Amniotic epithelial cell (primary cell): ENCODE results near the gene MEIG1.
"Not testable (repeated sequence)": the region's sequence is repeated elsewhere in the genome, so short reads cannot be mapped to it uniquely, and the experiment has no call there.

ENCODE experiments used
- DNase-seq: peaks from one replicate; pipeline ENCODE4 v3.0.0-alpha.2; 2010; ENCODE audit warnings: low read depth

MEIG1 gene

GRCh38 chr10:14959221-14960057 is at the start of gene MEIG1:
MEIG1 (plus strand) TSS chr10:14959388; CDS start chr10:14966469, 7,081 bp downstream.
- peak; percentile 95 for DNase-seq

- no peak for DNase-seq
Observed at GRCh38 chr10:14910953-14911352, 48.2 kb upstream of the MEIG1 start.

- DNase-seq = no peak
Observed at GRCh38 chr10:14911801-14912200, 47.4 kb upstream of the MEIG1 start.

GRCh38 chr10:14916600-14916999 is 42.6 kb upstream of the MEIG1 start:
- DNase-seq = no peak

GRCh38 chr10:14917827-14918226 is 41.4 kb upstream of the MEIG1 start:
- no peak for DNase-seq

- DNase-seq = no peak
Observed at GRCh38 chr10:14918964-14919363, 40.2 kb upstream of the MEIG1 start.

GRCh38 chr10:14924013-14924412 is 35.2 kb upstream of the MEIG1 start:
- no peak for DNase-seq

GRCh38 chr10:14925268-14925667 is 33.9 kb upstream of the MEIG1 start:
- no peak for DNase-seq

GRCh38 chr10:14926061-14926470 is 33.1 kb upstream of the MEIG1 start:
- DNase-seq = no peak

- no peak for DNase-seq
Observed at GRCh38 chr10:14926722-14927416, 32.3 kb upstream of the MEIG1 start.

- DNase-seq = no peak
Observed at GRCh38 chr10:14930610-14931009, 28.6 kb upstream of the MEIG1 start.

- DNase-seq = peak; percentile 17
Observed at GRCh38 chr10:14936584-14936983, 22.6 kb upstream of the MEIG1 start.

- DNase-seq = peak; percentile 24
Observed at GRCh38 chr10:14938971-14939370, 20.2 kb upstream of the MEIG1 start.

- DNase-seq = not testable (repeated sequence)
Observed at GRCh38 chr10:14942147-14942949, 16.8 kb upstream of the MEIG1 start.

- not testable (repeated sequence) for DNase-seq
Observed at GRCh38 chr10:14942950-14943338, 16.2 kb upstream of the MEIG1 start.

- peak; percentile 61 for DNase-seq
Observed at GRCh38 chr10:14945108-14945507, 14.1 kb upstream of the MEIG1 start.

- no peak for DNase-seq
Observed at GRCh38 chr10:14947268-14947667, 11.9 kb upstream of the MEIG1 start.

GRCh38 chr10:14949291-14949690 is 9.9 kb upstream of the MEIG1 start:
- peak; percentile 65 for DNase-seq

GRCh38 chr10:14952851-14953423 is 6.3 kb upstream of the MEIG1 start:
- DNase-seq = peak; percentile 4

GRCh38 chr10:14953424-14954000 is 5.7 kb upstream of the MEIG1 start:
- DNase-seq = peak; percentile 60

- peak; percentile 94 for DNase-seq
Observed at GRCh38 chr10:14954001-14954770, 5.0 kb upstream of the MEIG1 start, which contains the start of gene DCLRE1C. DCLRE1C (minus strand) TSS chr10:14954096; CDS start chr10:14954010, 86 bp downstream.
